Body of pancreas (tissue), 4 donors: ENCODE data around the gene CCDC78.

Source experiments
- CTCF ChIP-seq, 7 experiments: fragments of 450-650 bp in 4 of 7; fragments of 200-600 bp in 3 of 7; sonication (generic) in 3 of 7; IDR thresholded peaks; one replicate each; pipeline ENCODE4 v1.5.1; 2016 to 2019; ENCODE audit warnings: antibody characterized with exemption in 7 of 7
- POLR2A ChIP-seq, 3 donors: fragments of 450-650 bp; IDR thresholded peaks; one replicate each; pipeline ENCODE4 v1.6.1; 2016; ENCODE audit warnings: antibody characterized with exemption in 3 of 3, mild to moderate bottlenecking in 2 of 3

GRCh38 chr16:736936-737481 lies 10.8 kb upstream of the CCDC78 start:
- no peak for TF ChIP-seq CTCF (IDR thresholded peaks at IDR 0.05)
- no peak for TF ChIP-seq POLR2A (IDR thresholded peaks at IDR 0.05)
